HK-2 (cell line): Measurements from ENCODE around the gene KCNMB4.

Experiments used
- DNase-seq: peaks from one replicate; pipeline ENCODE4 v3.0.0-alpha.2; 2018; ENCODE audit not compliant: unreplicated experiment

The KCNMB4 gene

DNA sequence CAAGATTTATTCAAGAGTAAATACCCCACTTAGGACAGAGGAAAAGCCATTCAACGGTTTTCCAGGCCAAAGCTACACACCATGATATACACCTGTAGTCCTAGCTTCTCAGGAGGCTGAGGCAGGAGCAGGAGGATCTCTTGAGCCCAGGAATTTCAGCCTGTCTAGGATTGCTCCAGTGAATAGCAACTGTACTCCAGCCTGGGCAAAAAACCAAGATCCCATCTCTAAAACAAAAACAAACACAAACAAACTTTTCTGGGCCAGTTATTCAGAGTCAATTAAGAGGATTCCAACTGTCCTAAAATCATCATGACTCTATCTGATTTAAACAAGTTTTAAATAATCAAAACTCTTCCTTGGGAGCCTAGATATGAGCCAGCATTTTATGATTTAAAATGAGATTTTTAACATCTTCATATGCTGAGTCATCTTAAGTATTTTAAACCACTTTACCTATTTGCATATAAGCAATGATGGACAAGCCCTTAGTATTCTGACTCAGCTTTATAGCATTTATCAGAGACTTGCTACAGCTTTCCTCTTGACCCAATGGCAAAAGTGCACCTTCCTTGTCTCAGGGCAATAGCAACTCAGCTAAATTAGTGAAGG, 77.1 kb downstream of the KCNMB4 start:
- DNase-seq: no peak

GRCh38 chr12:70444903-70445302, 78.8 kb downstream of the KCNMB4 start:
- no peak for DNase-seq

DNA sequence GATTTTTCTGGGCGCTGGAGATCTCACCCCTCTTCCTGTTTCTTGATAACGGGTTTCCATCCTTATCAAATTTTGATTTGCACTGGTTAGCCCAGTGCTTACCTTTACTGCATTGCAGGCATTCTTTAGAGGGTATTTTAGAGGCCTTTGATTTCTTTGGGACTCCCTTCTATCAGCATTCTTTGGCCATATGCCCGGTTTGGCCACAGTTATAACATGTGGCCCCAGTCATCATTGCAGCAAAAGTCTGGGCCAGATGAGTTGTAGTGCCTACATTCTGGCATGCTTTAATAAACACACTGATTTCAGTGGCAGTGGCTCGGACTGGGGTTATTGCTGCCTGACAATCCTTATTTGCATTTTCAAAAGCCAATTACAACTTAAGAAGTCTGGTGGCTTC, 82.3 kb downstream of the KCNMB4 start:
- no peak for DNase-seq

GRCh38 chr12:70449074-70449752, 83.1 kb downstream of the KCNMB4 start:
- DNase-seq: no peak

DNA sequence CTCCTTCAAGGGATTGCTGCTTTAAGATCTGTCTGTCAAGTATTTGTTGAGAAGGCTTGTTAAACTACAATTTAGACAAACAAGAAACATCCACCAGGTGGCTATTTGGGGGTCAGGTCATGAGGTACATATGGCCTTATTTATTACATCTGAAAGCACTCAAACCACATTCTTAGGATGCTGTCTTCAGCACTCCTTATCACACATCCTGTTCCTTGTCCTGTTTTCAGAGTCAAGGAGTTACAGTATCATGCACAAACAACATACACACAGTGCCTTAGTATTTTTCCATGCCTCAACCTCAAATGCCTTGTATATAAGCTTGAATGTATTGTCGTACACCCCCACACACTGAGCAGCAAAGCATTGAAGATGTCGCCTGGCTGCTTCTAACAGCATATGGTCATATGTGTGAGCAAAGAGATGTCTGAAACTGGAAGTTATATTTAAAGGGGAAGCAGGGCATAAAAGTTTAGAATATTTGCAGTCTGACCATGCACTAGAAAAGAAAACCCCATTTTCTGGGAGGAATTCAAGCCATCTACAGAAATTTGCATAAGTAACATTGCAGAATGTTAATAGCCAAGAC, 83.8 kb downstream of the KCNMB4 start:
- DNase-seq: no peak

DNA sequence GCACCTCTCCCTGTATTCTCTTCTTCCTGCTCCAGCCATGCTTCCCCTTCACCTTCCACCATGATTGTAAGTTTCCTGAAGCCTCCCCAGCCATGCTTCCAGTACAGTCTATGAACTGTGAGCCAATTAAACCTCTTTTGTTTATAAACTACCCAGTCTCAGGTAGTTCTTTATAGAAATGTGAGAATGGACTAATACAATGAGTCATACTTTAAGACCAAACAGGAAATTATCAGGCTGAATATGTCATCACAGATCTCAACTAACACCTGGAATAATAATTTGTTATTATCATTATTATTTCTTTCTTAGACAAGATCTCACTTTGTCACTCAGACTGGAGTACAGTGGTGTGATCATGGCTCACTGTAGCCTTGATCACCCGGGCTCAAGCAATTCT, 85.4 kb downstream of the KCNMB4 start:
- no peak for DNase-seq

DNA sequence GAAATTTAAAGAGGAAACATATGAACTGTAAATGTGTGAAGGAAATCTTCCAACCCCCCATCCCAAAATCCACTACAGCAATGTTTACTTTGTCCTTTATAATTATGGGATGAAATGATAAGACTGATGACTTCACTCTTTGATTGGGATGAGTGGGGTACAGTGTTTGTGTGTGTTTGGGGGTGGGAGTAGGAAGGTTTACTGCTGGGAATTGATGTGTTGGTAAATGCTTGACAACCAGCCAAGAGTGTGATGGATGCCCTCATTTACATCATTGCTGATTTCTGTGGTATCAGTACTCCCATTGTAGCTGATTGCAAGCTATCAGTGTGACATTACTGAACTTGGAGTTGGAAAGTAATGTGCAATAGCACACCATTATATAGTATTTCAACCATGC, 90.9 kb downstream of the KCNMB4 start:
- DNase-seq: no peak

GRCh38 chr12:70459786-70460185, 93.7 kb downstream of the KCNMB4 start:
- no peak for DNase-seq

DNA sequence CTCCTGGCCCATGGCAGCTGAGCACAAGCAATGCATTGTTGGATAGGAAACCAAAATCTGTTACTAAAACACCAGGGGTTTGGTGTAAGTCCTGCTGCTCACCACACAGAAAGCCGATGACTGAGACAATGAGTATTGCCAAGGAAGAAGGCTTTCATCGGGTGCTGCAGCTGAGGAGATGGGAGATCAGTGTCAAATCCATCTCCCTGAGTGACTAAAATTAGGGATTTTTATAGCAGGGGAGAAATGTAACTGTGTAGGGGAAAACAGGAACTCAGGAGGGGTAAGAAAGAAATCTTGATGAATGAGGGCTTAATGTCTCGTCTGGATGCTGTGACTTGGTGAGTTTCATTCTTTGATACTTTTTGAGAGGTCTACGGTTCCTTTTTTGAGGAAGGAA, 97.9 kb downstream of the KCNMB4 start:
- DNase-seq: no peak

DNA sequence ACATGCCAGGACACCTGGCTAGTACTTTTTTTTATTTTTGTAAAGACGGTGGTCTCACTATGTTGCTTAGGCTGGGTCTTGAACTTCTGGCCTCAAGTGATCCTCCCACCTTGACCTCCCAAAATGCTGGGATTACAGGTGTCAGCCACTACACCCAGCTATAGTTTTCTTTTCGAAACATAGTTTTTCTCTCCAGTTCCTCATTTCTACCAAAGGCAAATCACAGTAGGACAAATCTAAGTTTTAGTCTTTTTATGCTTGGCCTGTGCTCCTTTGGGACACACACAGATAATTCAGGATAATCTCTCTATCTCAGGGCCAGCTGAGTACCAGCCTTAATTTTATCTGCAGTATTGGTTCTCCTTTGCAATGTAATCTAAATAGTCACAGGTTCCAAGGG, 100.7 kb downstream of the KCNMB4 start:
- no peak for DNase-seq

GRCh38 chr12:70467476-70467875, 101.4 kb downstream of the KCNMB4 start:
- DNase-seq: no peak

GRCh38 chr12:70467918-70468733, 102.0 kb downstream of the KCNMB4 start:
- DNase-seq: no peak

DNA sequence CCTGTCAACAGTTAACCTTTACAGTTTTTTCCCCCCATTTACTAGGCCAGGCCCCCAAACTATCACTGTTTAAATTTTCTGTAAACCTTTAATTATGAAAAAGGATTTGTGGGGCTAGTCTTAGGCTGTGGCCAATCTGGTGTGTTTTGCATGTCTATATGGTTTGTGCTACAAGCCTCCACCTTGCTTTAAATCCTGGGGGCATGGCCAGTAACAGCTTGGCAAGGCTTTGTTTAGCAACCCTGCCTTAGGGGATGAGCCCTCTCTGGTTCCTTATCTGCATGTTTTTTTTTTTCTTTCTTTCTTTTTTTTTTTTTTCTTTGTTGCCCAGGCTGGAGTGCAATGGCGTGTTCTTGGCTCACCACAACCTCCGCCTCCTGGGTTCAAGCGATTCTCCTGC, 102.7 kb downstream of the KCNMB4 start:
- DNase-seq: no peak

- DNase-seq: no peak
Observed at GRCh38 chr12:70469221-70469820, 103.2 kb downstream of the KCNMB4 start.

GRCh38 chr12:70482764-70483163, 116.7 kb downstream of the KCNMB4 start:
- no peak for DNase-seq
